WTC11 (cell line): ENCODE measurements around the gene BAIAP3. TPM values are rescaled to one million over a fixed set of nuclear protein-coding genes. Genes with fewer than 3 reads are reported as not detected.

Experiments
- ATAC-seq: fragments of 200-7000 bp; cut with Tn5 transposase; 2 replicates; pipeline ENCODE4 v1.10.0; 2021; ENCODE audit warnings: mild to moderate bottlenecking, moderate library complexity
- CTCF ChIA-PET: fragments of 300-600 bp; sonication (Branson Sonifier 250); formaldehyde crosslinking; loops from one replicate; lab custom pipeline; 2021; ENCODE audit warnings: antibody characterized with exemption; lab: Charles Lee
- POLR2A ChIA-PET: fragments of 350-600 bp; sonication (Branson Sonifier 250); formaldehyde crosslinking; loops from one replicate; lab custom pipeline; 2021; ENCODE audit warnings: antibody characterized with exemption; lab: Charles Lee
- DNase-seq: peaks from one replicate; pipeline ENCODE4 v3.0.0; 2021; ENCODE audit warnings: low spot score
- H3K27ac Mint-ChIP-seq: 2 replicates; pipeline ENCODE4 v1.8.0; 2021; ENCODE audit warnings: mixed read lengths
- H3K27me3 Mint-ChIP-seq: 2 replicates; pipeline ENCODE4 v1.8.0; 2021; ENCODE audit warnings: low read depth, mild to moderate bottlenecking, moderate library complexity, mixed read lengths
- H3K36me3 Mint-ChIP-seq: 2 replicates; pipeline ENCODE4 v1.8.0; 2021; ENCODE audit warnings: mixed read lengths
- H3K4me1 Mint-ChIP-seq: 2 replicates; pipeline ENCODE4 v1.8.0; 2022; ENCODE audit warnings: mixed read lengths
- H3K4me3 Mint-ChIP-seq: 2 replicates; pipeline ENCODE4 v1.8.0; 2021; ENCODE audit warnings: mild to moderate bottlenecking, moderate library complexity, mixed read lengths
- H3K9me3 Mint-ChIP-seq: 2 replicates; pipeline ENCODE4 v1.8.0; 2021; ENCODE audit warnings: mixed read lengths
- CREM ChIP-seq: sonication (generic); formaldehyde crosslinking; IDR thresholded peaks from 2 replicates; pipeline ENCODE4 v1.8.1; 2022; ENCODE audit warnings: mild to moderate bottlenecking, missing genetic modification reagents, moderate library complexity
- FOXJ3 ChIP-seq: sonication (generic); formaldehyde crosslinking; IDR thresholded peaks from 2 replicates; pipeline ENCODE4 v1.9.0; 2021; ENCODE audit warnings: missing genetic modification reagents, mild to moderate bottlenecking, borderline replicate concordance
- FOXK1 ChIP-seq: sonication (generic); formaldehyde crosslinking; IDR thresholded peaks from 2 replicates; pipeline ENCODE4 v1.8.0; 2022; ENCODE audit warnings: mild to moderate bottlenecking, moderate library complexity, missing genetic modification reagents
- GRHL2 ChIP-seq: fragments of 250-450 bp; sonication (Bioruptor Pico); IDR thresholded peaks from 2 replicates; pipeline ENCODE4 v1.8.0; 2022; ENCODE audit warnings: mild to moderate bottlenecking, moderate library complexity; ENCODE audit not compliant: insufficient replicate concordance, severe bottlenecking
- GTF2I ChIP-seq: fragments of 250-450 bp; sonication (Bioruptor Pico); conservative IDR thresholded peaks from 2 replicates; pipeline ENCODE4 v1.4.0; 2021; ENCODE audit warnings: mild to moderate bottlenecking
- HMGA2 ChIP-seq: fragments of 250-450 bp; sonication (Bioruptor Pico); IDR thresholded peaks from 2 replicates; pipeline ENCODE4 v1.4.0; 2021; ENCODE audit warnings: mild to moderate bottlenecking, moderate library complexity
- NR1H2 ChIP-seq: sonication (generic); formaldehyde crosslinking; IDR thresholded peaks from 2 replicates; pipeline ENCODE4 v1.9.0; 2021; ENCODE audit warnings: mild to moderate bottlenecking, moderate library complexity, missing genetic modification reagents
- PRDM15 ChIP-seq: sonication (generic); formaldehyde crosslinking; IDR thresholded peaks from 2 replicates; pipeline ENCODE4 v1.8.0; 2022; ENCODE audit warnings: missing genetic modification reagents
- SMAD3 ChIP-seq: sonication (generic); formaldehyde crosslinking; IDR thresholded peaks from 2 replicates; pipeline ENCODE4 v1.8.0; 2022; ENCODE audit warnings: missing genetic modification reagents, mild to moderate bottlenecking, borderline replicate concordance
- SMAD4 ChIP-seq: sonication (generic); formaldehyde crosslinking; IDR thresholded peaks from 2 replicates; pipeline ENCODE4 v1.8.0; 2022; ENCODE audit warnings: mild to moderate bottlenecking, missing genetic modification reagents
- STAT6 ChIP-seq: sonication (generic); formaldehyde crosslinking; conservative IDR thresholded peaks from 2 replicates; pipeline ENCODE4 v1.8.1; 2023; ENCODE audit warnings: mild to moderate bottlenecking, low read depth, missing genetic modification reagents, moderate library complexity
- TCF7 ChIP-seq: sonication (generic); formaldehyde crosslinking; IDR thresholded peaks from 2 replicates; pipeline ENCODE4 v1.8.0; 2022; ENCODE audit warnings: mild to moderate bottlenecking, low read depth, missing genetic modification reagents, moderate library complexity
- TEAD4 ChIP-seq: sonication (generic); formaldehyde crosslinking; IDR thresholded peaks from 2 replicates; pipeline ENCODE4 v1.8.0; 2022; ENCODE audit warnings: mild to moderate bottlenecking, missing genetic modification reagents
- USF2 ChIP-seq: sonication (generic); formaldehyde crosslinking; IDR thresholded peaks from 2 replicates; pipeline ENCODE4 v1.8.1; 2023; ENCODE audit warnings: mild to moderate bottlenecking, missing genetic modification reagents, moderate library complexity
- ZNF396 ChIP-seq: fragments of 250-450 bp; sonication (Bioruptor Pico); IDR thresholded peaks from 2 replicates; pipeline ENCODE4 v1.8.0; 2021; ENCODE audit warnings: mild to moderate bottlenecking, moderate library complexity, borderline replicate concordance
- ZNF512 ChIP-seq: sonication (generic); formaldehyde crosslinking; IDR thresholded peaks from 2 replicates; pipeline ENCODE4 v1.8.1; 2022; ENCODE audit warnings: missing genetic modification reagents, borderline replicate concordance
- total RNA-seq: library from RNA; stranded (reverse); gene quantifications from 3 replicates; pipeline ENCODE4 v1.2.3, GENCODE V29; 2021

BAIAP3 gene
- total RNA-seq, 1 experiment from 2014 or later, result 18.8 TPM

- no peaks in the 10 kb centered on the region for H3K9me3 Mint-ChIP-seq
- peaks cover 18% of the 10 kb centered on the region for H3K4me1 Mint-ChIP-seq
- POLR2A ChIA-PET, result no interaction called here
- CTCF ChIA-PET, result interaction anchor here (0.7 to 1.6 kb wide), 3 partner anchors 16 to 249 kb away, joined by 3 to 9 read pairs (median 3); no protein-coding TSS in a partner anchor
- peak overlapping the region; percentile 37; the same call in 1 of the 2 replicates for H3K4me3 Mint-ChIP-seq
- no peaks in the 10 kb centered on the region for H3K27me3 Mint-ChIP-seq
- TF ChIP-seq HMGA2 (CRISPR knock-in tag), result no peak
- no peak for TF ChIP-seq ZNF396 (CRISPR knock-in tag)
- ATAC-seq (no peak), DNase-seq (no peak)
- peak overlapping the region; percentile 80 for H3K27ac Mint-ChIP-seq
- H3K36me3 Mint-ChIP-seq, result 0 out of 2 replicates have a peak, but pooled peaks cover 7% of the 10 kb centered on the region
Observed at GRCh38 chr16:1306334-1306733, 27.1 kb upstream of the BAIAP3 start.

GRCh38 chr16:1308036-1308976 is 25.1 kb upstream of the BAIAP3 start:
- CTCF ChIA-PET, result interaction anchor here (0.7 to 1.6 kb wide), 5 partner anchors 7 to 1297 kb away, joined by 3 to 7 read pairs (median 4); no protein-coding TSS in a partner anchor
- no peaks in the 10 kb centered on the region for H3K27me3 Mint-ChIP-seq
- TF ChIP-seq ZNF512 (CRISPR knock-in tag), result 0 out of 2 replicates have a peak, but pooled peaks have one; percentile 47
- TF ChIP-seq GRHL2, result no peak
- TF ChIP-seq STAT6 (CRISPR knock-in tag), result no peak
- TF ChIP-seq USF2 (CRISPR knock-in tag), result 0 out of 2 replicates have a peak, but pooled peaks have one; percentile 10
- no peaks in the 10 kb centered on the region for H3K9me3 Mint-ChIP-seq
- POLR2A ChIA-PET, result interaction anchor here (0.5 to 1.6 kb wide), 5 partner anchors 15 to 62 kb away, joined by 3 to 6 read pairs (median 4); no protein-coding TSS in a partner anchor
- 0 out of 2 replicates have a peak, but pooled peaks cover 7% of the 10 kb centered on the region for H3K36me3 Mint-ChIP-seq
- no peak overlapping the region for H3K27ac Mint-ChIP-seq
- ATAC-seq, result peak; percentile 6
- peak overlapping the region; percentile 81 for H3K4me3 Mint-ChIP-seq
- peaks cover 19% of the 10 kb centered on the region for H3K4me1 Mint-ChIP-seq
- no peak for DNase-seq

GRCh38 chr16:1308977-1309885 is 24.2 kb upstream of the BAIAP3 start, which contains the start of gene UBE2I:
Gene UBE2I, plus strand, starts transcription at chr16:1309636. Its CDS starts 4,395 bp downstream, at chr16:1314031.
- Mint-ChIP-seq H3K4me1 (peaks cover 9% of the 10 kb centered on the region), H3K4me3 (peak within 1 kb of the TSS; percentile 90), H3K36me3 (peaks cover 9% of the 10 kb centered on the region; the same call in 1 of the 2 replicates), H3K9me3 (no peaks in the 10 kb centered on the region), H3K27me3 (no peaks in the 10 kb centered on the region), H3K27ac (peak within 1 kb of the TSS; percentile 98)
- peak; percentile 96 for DNase-seq
- ChIA-PET CTCF (interaction anchor here (0.6 to 1.6 kb wide), 8 partner anchors 8 to 1298 kb away, joined by 3 to 7 read pairs (median 4); no protein-coding TSS in a partner anchor), POLR2A (interaction anchor here (0.5 to 1.6 kb wide), 5 partner anchors 16 to 61 kb away, joined by 3 to 6 read pairs (median 4); no protein-coding TSS in a partner anchor)
- ATAC-seq, result peak; percentile 83
- TF ChIP-seq TEAD4 (CRISPR knock-in tag), result peak; percentile 80; the same call in 1 of the 2 replicates
- peak; percentile 52; the same call in 1 of the 2 replicates for TF ChIP-seq FOXK1 (CRISPR knock-in tag)
- TF ChIP-seq PRDM15 (CRISPR knock-in tag), result no peak
- 0 out of 2 replicates have a peak, but pooled peaks have one; percentile 52 for TF ChIP-seq TCF7 (CRISPR knock-in tag)
- TF ChIP-seq SMAD3 (CRISPR knock-in tag), result 0 out of 2 replicates have a peak, but pooled peaks have one; percentile 61
- no peak for TF ChIP-seq GTF2I (CRISPR knock-in tag)
- TF ChIP-seq FOXJ3 (CRISPR knock-in tag), result no peak
- no peak for TF ChIP-seq NR1H2 (CRISPR knock-in tag)
- TF ChIP-seq CREM (CRISPR knock-in tag), result peak; percentile 43; the same call in 1 of the 2 replicates
- peak; percentile 87 for TF ChIP-seq SMAD4
